Pancreas (tissue), 10 donors: ENCODE results near the gene ATP2C2. TPM values are rescaled to one million over a fixed set of nuclear protein-coding genes. Genes with fewer than 3 reads are reported as not detected.
A peak's percentile ranks its signal among the peaks of the same experiment; 100 is the strongest.

Experiments
- ATAC-seq, 4 donors: fragments of 200-7000 bp; cut with Tn5 transposase; one replicate each; pipeline versions ENCODE4 v1.8.0 to v1.9.1; 2020; ENCODE audit warnings: mild to moderate bottlenecking in 4 of 4, moderate library complexity in 4 of 4
- DNase-seq, 6 donors: peaks; one replicate each; pipeline ENCODE4 v3.0.0-alpha.2; 2020
- FAIRE-seq: peaks from 2 replicates; lab custom pipeline; 2012; peaks lifted over from hg19 to GRCh38; lab: Jason Lieb, UNC
- H3K27ac ChIP-seq, 4 donors: fragments of 200-600 bp; sonication (generic); 1 replicate in 3 of 4; 2 replicates in 1 of 4; pipeline versions ENCODE4 v1.5.0 to v1.8.0; 2020
- H3K27me3 ChIP-seq, 4 donors: fragments of 200-600 bp; one replicate each; pipeline ENCODE4 v1.8.0; 2021
- H3K36me3 ChIP-seq, 3 donors: fragments of 200-600 bp; sonication (generic) in 1 of 3; one replicate each; pipeline versions ENCODE4 v1.5.0 to v1.8.0; 2020 to 2021
- H3K4me1 ChIP-seq, 3 donors: fragments of 200-600 bp; one replicate each; pipeline ENCODE4 v1.8.0; 2021
- H3K4me3 ChIP-seq, 4 donors: fragments of 200-600 bp; sonication (generic) in 2 of 4; one replicate each; pipeline versions ENCODE4 v1.5.0 to v1.8.0; 2020 to 2021
- H3K9me3 ChIP-seq, 4 donors: fragments of 200-600 bp; one replicate each; pipeline ENCODE4 v1.8.0; 2021
- WGBS, 2 donors: extraction: QIAGEN DNeasy Blood & Tissue Kit; methylation state at CpG; one replicate each; pipeline ENCODE4 v1.1.7; 2013; 5-methylcytosine and 5-hydroxymethylcytosine counted together
- intact Hi-C, 3 donors: fragments of 100-400 bp; cut with DNase I; formaldehyde crosslinking; loops; one replicate each; pipeline versions ENCODE4 v1.11.1 to v1.14.2; 2022
- polyA plus RNA-seq, 2 donors: library from polyadenylated mRNA; stranded (reverse); fragments of 200-250 nt; gene quantifications; one replicate each; pipeline ENCODE4 v1.2.3, GENCODE V29; 2013
- total RNA-seq, 6 donors: library from RNA; stranded (reverse); fragmentation: NEBNext Ultra II Directional in 4 of 6; extraction: Animal tissue kit (Norgen Biotek cat#: 25700) in 4 of 6; gene quantifications; one replicate each; pipeline versions ENCODE4 v1.2.1 to v1.2.4, GENCODE V29; 2021 to 2023
- TF ChIP-seq, protein P1 (sequence below), 4 donors: fragments of 200-600 bp; sonication (generic) in 3 of 4; IDR thresholded peaks; one replicate each; pipeline versions ENCODE4 v1.5.0 to v1.8.0; 2021; ENCODE audit warnings: antibody characterized with exemption in 4 of 4
- donor health status: healthy with polysubstance abuse.
- donor health status: DM: no; HTN: no; CAD: no; lungs with moderate emphysema.
- donor health status: DM: no; HTN: no; CAD: no.
- donor health status: control.
- donor health status: control.
- donor health status: Bipolar disorder and iron deficiency.
- donor health status: DM: yes; HTN: yes; CAD: no.
- donor health status: DM: no; HTN: no; CAD: no.
- donor health status: DM: no; HTN: no; CAD: no.
- donor health status: DM: yes; HTN: yes; CAD: no.

The ATP2C2 gene
- total and polyA plus RNA-seq, 8 donors: 0.47 to 6.3 (median 2.2) TPM

DNA sequence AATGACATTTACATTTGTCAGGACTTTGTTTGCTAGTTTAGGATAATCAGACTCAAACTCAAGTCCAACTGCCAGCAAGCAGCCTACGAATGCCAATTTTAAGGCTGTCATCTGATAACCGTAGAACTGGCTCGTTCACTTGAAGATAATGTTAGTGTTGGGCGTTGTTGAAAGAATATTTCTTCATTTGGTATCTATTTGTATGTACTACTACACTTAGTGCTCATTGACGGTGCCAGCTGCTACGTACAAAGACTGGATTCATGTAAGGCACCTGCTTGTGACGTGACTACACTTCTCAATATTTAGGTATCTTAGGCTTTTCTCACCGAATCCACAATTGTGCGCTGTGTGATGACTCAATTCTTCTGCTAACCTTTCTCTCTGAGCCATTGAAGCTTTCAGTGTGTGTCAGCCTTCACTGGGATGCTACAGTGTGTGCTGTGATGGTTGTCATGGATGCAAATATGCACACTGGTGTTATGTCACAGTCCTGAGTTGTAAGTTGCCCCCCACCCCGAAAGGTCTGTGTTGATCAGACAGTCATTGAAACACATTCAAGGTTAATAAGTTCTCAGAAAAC is 5.7 kb downstream of the ATP2C2 start:
- 45 to 51% methylated on average over 10 of the region's 10 CpGs for WGBS, 2 donors
- ATAC-seq: no peak
- intact Hi-C loops: no loop called here
- Histone ChIP-seq H3K27me3 (no peaks in the 10 kb centered on the region), H3K4me1 (no peaks in the 10 kb centered on the region), H3K27ac (no peak overlapping the region), H3K9me3 (no peaks in the 10 kb centered on the region), H3K36me3 (no peaks in the 10 kb centered on the region), H3K4me3 (no peak overlapping the region)
- FAIRE-seq: no peak
- no peak for DNase-seq
- TF ChIP-seq, protein P1, sequence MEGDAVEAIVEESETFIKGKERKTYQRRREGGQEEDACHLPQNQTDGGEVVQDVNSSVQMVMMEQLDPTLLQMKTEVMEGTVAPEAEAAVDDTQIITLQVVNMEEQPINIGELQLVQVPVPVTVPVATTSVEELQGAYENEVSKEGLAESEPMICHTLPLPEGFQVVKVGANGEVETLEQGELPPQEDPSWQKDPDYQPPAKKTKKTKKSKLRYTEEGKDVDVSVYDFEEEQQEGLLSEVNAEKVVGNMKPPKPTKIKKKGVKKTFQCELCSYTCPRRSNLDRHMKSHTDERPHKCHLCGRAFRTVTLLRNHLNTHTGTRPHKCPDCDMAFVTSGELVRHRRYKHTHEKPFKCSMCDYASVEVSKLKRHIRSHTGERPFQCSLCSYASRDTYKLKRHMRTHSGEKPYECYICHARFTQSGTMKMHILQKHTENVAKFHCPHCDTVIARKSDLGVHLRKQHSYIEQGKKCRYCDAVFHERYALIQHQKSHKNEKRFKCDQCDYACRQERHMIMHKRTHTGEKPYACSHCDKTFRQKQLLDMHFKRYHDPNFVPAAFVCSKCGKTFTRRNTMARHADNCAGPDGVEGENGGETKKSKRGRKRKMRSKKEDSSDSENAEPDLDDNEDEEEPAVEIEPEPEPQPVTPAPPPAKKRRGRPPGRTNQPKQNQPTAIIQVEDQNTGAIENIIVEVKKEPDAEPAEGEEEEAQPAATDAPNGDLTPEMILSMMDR (IDR thresholded peaks at IDR 0.05): no peak

DNA sequence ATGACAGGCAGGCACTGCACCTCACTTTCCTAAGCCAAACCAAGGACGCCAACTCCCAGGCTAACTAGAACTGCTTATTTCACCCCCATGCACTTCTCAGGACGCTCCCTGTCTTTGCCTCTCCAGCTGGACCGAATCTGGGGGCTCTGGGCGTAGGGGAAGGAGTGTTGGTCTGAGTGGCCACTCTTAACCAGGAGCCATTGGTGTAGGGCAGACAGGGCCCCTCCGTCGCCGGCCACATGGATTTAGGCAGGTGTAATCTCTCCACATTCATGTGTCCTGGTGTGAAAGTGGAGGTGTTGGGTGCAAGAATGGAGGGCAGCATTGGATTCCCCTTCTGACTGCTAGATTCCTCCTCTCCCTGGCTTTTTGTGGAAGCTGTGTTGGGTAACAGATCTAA is 9.8 kb downstream of the ATP2C2 start:
- DNase-seq (no peak), FAIRE-seq (no peak), ATAC-seq (no peak)
- Histone ChIP-seq H3K27me3 (no peaks in the 10 kb centered on the region), H3K27ac (no peak overlapping the region), H3K4me1 (no peaks in the 10 kb centered on the region), H3K36me3 (no peaks in the 10 kb centered on the region), H3K4me3 (no peak overlapping the region), H3K9me3 (no peaks in the 10 kb centered on the region)
- WGBS, 2 donors: 61 to 66% methylated on average over 7 of the region's 7 CpGs
- TF ChIP-seq, protein P1 (IDR thresholded peaks at IDR 0.05): no peak
- intact Hi-C loops: no loop called here

DNA sequence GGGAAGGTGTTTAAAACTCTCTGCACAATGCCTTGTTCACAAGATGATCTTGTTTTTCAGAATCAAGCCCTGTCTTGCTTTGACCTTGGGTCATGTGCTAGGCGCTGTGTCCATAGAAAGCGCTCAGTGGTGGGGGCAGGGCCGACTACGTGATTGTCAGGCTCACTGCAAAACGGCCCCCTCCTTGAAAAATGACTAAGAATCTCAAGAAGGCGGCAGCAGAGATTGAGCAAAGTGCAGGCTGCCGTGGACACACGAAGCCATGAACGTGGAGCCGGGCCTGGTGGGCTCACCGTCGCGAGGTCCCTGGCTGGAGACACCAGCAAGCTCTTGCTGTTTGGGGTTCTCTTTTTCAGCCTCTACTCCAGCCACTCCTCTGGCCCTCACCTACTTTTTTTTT is 10.2 kb downstream of the ATP2C2 start:
- H3K36me3 ChIP-seq: no peaks in the 10 kb centered on the region
- FAIRE-seq: no peak

DNA sequence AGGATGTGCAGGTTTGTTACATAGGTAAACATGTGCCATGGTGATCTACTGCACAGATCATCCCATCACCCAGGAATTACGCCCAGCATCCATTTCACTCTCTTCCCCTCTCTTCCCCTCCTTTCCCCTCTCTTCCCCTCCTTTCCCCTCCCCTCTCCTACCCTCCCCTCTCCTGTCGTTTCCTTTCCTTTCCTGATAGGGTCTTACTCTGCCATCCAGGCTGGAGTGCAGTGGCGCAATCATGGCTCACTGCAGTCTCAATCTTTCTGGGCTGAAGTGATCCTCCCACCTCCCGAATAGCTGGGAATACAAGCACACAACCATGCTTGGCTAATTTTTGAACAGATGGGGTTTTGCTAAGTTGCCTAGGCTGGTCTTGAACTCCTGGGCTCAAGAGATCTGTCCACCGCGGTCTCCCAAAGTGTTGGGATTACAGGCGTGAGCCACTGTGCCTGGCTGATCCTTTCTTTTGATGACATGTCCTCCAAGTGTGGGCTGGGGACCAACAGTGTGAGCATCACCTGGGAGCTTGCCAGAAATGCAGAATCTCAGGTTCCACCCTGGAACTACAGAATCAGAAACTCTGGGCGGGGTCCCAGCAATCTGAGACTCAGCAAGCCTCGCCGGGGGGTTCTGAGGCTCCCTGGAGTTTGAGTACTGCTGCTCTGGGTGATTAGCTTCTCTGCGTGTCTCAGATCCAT is 10.8 kb downstream of the ATP2C2 start:
- ATAC-seq: no peak
- DNase-seq: peak in 1 of 6 donors; percentile 16
- no peak for FAIRE-seq
- Histone ChIP-seq H3K4me1 (no peaks in the 10 kb centered on the region), H3K27ac (no peak overlapping the region), H3K4me3 (no peak overlapping the region), H3K27me3 (no peaks in the 10 kb centered on the region), H3K36me3 (no peaks in the 10 kb centered on the region), H3K9me3 (no peaks in the 10 kb centered on the region)
- intact Hi-C loops: no loop called here
- 59 to 73% methylated on average over 11 of the region's 11 CpGs for WGBS, 2 donors
- TF ChIP-seq, protein P1 (IDR thresholded peaks at IDR 0.05): no peak

More for the DNA sequence above, 10.2 kb downstream of the ATP2C2 start:
- no peak overlapping the region for H3K4me3 ChIP-seq
- intact Hi-C loops: no loop called here
- ATAC-seq (no peak), DNase-seq (peak in 1 of 6 donors; percentile 21)
- TF ChIP-seq, protein P1 (IDR thresholded peaks at IDR 0.05): no peak
- no peaks in the 10 kb centered on the region for H3K27me3 ChIP-seq
- H3K9me3 ChIP-seq: no peaks in the 10 kb centered on the region
- H3K27ac ChIP-seq: no peak overlapping the region
- 66 to 72% methylated on average over 13 of the region's 13 CpGs for WGBS, 2 donors
- H3K4me1 ChIP-seq: no peaks in the 10 kb centered on the region
